ENCODE measurements around the gene CDC42SE2. TPM values are rescaled to one million over a fixed set of nuclear protein-coding genes. Genes with fewer than 3 reads are reported as not detected.

CDC42SE2 gene
- total RNA-seq, 2 experiments from 2014 or later = 105 to 106 TPM

DNA sequence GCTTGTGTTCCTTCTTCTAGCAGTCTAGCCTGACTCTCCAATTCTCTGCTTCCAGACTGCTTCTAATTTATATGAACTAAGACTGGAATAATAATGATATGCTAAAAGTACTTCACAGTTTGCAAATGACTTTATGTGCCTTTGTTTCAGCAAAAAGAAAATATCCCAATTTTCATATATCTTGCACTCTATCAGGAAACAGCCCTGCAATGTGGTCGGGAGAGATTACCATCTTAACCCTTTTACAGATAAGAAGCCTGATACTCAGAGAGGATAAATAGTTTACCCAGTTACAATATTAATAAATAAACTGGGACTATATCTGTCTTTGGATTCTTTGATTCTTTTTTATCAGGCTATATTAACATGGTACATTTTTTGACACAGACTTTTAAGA lies 126.0 kb downstream of the CDC42SE2 start:
- ChIA-PET CTCF (interaction anchor here (0.9 kb wide), 1 partner anchor 104 kb away, joined by 3 read pairs; no protein-coding TSS in a partner anchor), POLR2A (no interaction called here)

DNA sequence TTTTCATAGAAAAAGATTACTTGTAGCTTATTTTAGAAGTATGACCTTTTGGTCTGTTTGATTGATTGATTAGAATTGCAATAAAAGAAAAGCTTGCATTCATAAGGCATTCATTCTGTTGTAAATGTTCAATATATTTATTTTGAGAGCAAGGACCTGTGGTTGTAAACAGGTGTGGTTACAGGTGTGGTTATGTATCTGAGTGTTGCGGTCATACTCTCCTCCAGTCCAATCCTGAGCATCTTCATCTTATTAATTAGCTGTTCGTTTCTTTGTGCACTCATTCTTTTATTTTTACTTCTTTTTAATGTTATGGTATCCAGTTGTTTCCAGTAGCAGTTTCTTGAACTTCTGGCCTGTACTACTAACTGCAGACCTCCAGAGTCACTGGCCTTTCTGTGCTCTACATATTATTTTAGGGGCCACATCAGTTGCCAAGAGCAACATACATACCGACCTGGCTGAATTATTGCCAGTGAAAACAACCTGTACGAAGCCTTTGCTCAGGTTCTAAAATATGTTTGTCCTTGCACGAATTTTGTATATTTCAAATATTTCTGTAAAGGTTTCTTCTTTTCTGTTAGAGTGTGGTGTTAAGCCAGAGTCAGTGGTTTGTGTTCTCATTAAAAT lies 128.7 kb downstream of the CDC42SE2 start:
- CTCF ChIA-PET = interaction anchor here (0.6 to 1.0 kb wide), 2 partner anchors 11 to 63 kb away, joined by 3 read pairs; no protein-coding TSS in a partner anchor
- POLR2A ChIA-PET = interaction anchor here (0.6 kb wide), 1 partner anchor 119 kb away, joined by 3 read pairs; no protein-coding TSS in a partner anchor

DNA sequence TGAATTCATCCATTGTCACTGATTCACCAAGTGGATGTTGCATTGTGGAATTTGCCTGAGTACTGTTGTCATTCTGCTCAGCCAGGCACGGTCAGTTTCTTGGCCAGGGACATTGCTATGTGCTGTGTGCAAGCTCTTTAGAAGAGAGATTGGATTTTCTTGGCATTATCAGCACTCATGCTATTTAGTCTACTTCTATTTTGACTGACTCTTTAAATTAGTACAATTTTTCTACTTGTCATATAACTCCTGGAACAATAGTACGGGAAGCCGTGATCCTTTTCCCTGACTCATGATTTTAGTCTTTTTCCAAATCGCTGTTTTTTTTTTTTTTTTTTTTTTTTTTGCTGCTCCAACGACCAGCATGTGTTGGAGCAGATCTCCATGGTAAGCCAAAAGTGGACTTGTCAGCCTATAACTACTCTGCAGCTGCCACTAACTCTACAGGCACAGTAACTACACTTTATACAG lies 129.7 kb downstream of the CDC42SE2 start:
- ChIA-PET POLR2A (interaction anchor here (1.6 to 2.4 kb wide), 2 partner anchors 113 to 129 kb away, joined by 5 to 14 read pairs; partner anchors contain the start of gene CDC42SE2), CTCF (interaction anchor here (0.6 to 1.2 kb wide), 6 partner anchors 8 to 131 kb away, joined by 3 to 6 read pairs (median 4); no protein-coding TSS in a partner anchor)

DNA sequence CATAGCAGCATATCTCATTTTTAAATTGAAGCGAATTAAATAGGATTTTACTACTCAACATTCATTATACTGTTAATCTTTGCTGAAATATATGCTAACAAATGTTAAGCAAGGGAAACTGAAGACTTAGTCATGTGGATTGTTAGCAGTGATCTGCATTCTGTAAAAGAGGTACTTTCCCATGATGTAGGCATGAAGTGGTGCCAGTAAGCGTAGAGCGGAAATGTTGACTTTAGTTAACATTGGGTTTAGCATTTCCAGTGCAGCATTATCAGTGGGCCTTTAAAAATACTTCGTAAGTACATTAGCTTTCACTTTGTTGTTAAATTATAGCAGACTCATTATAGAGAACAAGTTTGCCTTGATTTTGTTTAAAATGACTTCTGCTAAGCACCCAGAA lies 130.3 kb downstream of the CDC42SE2 start:
- ChIA-PET POLR2A (interaction anchor here (0.7 to 2.4 kb wide), 3 partner anchors 114 to 141 kb away, joined by 5 to 14 read pairs (median 5); partner anchors contain the start of gene CDC42SE2), CTCF (interaction anchor here (0.6 to 1.2 kb wide), 2 partner anchors 10 to 29 kb away, joined by 3 to 6 read pairs; no protein-coding TSS in a partner anchor)

DNA sequence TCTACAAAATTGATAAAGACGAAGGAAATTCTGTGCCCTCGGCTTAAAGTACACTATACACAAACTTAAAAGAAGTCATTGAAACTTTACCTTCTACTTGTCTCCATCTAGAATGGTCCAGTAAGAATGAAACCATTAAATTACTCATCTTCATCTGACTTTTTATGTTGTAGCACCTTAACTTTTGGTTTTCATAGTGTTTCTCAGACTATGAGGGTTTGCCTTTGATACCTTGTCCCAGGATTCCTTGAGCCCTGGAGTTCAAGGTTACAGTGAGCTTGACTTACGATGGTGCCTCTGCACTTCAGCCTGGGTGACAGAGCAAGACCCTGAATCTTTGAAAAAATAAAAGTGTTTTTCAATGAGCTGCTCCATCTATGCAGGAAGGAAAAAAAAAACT lies 132.2 kb downstream of the CDC42SE2 start:
- ChIA-PET POLR2A (interaction anchor here (0.6 to 2.4 kb wide), 4 partner anchors 10 to 231 kb away, joined by 3 to 14 read pairs (median 4); partner anchors contain the start of genes CDC42SE2 and HINT1), CTCF (interaction anchor here (1.9 kb wide), 1 partner anchor 115 kb away, joined by 5 read pairs; no protein-coding TSS in a partner anchor)

DNA sequence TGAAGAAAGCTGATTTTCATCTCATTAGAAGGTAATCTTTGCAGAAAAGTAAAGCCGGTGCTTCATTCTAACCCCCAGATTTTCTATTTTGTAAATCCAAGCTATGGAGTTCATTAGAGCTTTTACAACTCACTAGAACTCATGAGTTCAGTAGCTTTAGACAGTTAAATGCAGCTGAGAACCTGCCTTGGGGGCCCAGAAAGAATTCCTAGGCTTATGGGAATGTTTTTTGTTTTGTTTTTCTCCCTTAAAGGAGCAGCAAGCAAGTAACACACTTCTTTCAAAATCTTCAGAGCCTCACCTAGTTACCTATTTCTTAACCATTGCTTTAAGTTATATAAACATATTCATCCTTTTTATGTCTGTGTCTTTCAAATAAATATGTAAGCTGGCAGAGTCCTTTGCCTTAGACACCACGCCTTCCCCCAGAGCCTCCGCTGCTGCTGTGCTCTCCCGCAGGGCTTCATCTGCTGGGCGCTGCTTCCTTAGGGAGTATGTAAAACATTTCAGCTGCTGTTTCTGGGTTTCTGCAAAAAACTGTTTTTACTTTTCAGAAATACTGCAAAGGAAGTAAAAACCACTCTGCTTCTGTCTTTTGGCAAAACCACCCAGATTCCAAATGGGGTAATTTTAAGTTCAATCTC lies 132.9 kb downstream of the CDC42SE2 start:
- ChIA-PET CTCF (interaction anchor here (0.6 to 1.9 kb wide), 3 partner anchors 10 to 126 kb away, joined by 3 to 5 read pairs (median 4); no protein-coding TSS in a partner anchor), POLR2A (interaction anchor here (0.6 to 1.0 kb wide), 3 partner anchors 9 to 231 kb away, joined by 3 to 6 read pairs (median 5); partner anchors contain the start of gene HINT1)

DNA sequence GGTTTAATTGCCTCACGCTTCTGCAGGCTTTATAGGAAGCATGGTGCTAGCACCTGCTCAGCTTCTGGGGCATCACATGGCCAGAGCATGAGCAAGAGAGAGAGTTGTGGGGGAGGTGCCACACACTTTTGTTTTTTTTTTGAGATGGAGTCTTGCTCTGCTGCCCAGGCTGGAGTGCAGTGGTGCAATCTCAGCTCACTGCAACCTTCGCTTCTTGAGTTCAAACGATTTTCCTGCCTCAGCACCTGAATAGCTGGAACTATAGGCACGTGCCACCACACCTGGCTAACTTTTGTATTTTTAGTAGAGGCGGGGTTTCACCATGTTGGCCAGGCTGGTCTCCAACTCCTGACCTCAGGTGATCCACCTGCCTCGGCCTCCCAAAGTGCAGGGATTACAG lies 135.2 kb downstream of the CDC42SE2 start:
- ChIA-PET POLR2A (interaction anchor here (0.6 to 1.2 kb wide), 2 partner anchors 20 to 26 kb away, joined by 3 read pairs; no protein-coding TSS in a partner anchor), CTCF (interaction anchor here (0.7 kb wide), 2 partner anchors 17 to 24 kb away, joined by 3 read pairs; no protein-coding TSS in a partner anchor)

DNA sequence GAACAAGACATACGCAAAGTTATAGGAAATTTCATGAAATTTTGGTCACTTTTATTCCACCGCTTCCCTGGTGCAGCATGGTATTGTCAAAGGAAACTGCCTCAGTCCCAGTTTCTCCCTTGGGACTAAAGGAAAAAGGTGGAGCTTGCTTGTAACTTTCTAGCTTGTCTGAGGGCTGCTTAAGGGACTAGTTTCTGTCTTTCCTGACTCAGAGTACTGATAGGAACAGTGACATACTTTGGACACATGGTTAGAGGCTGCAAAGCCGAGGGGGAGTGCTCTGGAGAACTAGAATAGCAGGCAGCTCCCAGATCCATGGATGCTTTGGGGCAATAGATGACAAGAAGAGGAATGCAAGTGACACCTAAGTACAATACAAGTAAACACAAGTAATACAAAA lies 136.7 kb downstream of the CDC42SE2 start:
- ChIA-PET CTCF (no interaction called here), POLR2A (no interaction called here)

DNA sequence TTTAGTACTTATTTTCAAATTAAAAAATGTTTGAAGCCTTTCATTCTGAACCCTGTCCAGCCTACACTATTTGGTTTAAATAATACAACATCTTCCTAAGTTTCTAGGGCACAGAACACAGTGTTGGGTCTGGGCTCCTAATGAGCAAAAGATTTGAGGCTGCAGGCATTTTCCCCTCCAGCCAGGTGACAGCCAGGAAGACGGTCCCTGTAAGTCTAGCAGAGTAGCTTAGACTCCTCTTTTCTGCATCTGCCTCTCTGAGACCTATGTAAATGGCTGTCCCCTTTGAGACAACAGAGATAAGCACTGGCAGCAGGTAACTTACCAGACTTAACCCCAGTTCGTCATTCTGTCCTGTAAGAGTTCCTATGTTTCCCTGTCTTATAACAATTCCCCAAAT lies 141.8 kb downstream of the CDC42SE2 start:
- ChIA-PET POLR2A (interaction anchor here (0.6 kb wide), 1 partner anchor 9 kb away, joined by 3 read pairs; no protein-coding TSS in a partner anchor), CTCF (interaction anchor here (0.6 to 1.5 kb wide), 3 partner anchors 8 to 120 kb away, joined by 3 to 4 read pairs (median 4); no protein-coding TSS in a partner anchor)

DNA sequence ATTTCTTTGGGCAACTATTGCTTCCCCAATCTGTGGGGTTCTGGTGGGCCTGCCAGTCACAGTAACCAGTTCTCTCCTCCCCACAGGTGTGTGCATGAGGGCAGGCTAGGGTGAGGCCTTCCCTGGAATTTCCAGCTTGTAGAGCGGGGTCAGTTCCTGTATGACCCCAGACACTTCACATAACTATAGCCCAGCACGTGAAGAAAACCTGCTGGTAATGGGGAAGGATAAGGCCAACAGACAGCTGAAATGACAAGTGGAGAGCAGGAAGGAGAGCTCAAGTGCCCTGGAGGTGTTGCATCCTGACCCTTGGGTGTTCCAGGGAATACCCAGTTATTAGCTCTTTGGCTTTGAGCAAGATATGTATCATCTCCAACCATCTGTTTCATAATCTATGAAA lies 142.2 kb downstream of the CDC42SE2 start:
- POLR2A ChIA-PET = interaction anchor here (0.5 to 0.6 kb wide), 3 partner anchors 10 to 243 kb away, joined by 3 to 5 read pairs (median 3); no protein-coding TSS in a partner anchor
- CTCF ChIA-PET = interaction anchor here (1.1 to 1.5 kb wide), 2 partner anchors 9 to 18 kb away, joined by 4 read pairs; no protein-coding TSS in a partner anchor

DNA sequence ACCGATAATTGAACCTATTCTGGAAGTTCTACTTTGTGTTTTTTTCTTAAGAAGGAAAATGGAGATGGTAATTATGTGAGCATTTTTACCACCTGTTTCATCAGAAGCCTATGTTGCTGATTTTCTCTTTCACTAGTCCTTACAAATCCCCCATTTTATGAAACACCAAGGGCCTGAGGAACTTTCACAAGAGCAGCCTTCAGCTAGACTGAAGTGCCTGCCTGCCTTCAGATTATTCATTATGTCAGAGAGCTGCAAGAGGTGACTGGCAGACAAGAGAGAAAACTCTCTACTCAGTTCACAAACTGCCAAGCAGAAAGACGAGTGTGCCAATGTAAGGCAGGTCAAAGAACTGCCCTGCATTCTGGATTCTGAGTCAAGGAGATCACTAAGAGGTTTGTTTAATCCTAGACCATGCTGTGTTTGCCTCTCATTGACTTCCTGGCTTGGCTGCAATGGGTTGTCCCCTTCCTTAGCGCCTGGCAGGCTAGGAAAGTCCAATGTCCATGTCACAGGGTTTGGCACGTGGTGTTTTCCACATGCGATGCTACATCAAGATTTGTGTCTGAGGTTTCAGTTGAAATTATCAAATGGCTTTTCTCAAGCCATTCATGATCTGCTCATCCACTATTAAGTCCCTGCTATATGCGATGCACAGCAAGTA lies 143.3 kb downstream of the CDC42SE2 start:
- ChIA-PET CTCF (interaction anchor here (1.1 kb wide), 1 partner anchor 10 kb away, joined by 4 read pairs; no protein-coding TSS in a partner anchor), POLR2A (no interaction called here)

DNA sequence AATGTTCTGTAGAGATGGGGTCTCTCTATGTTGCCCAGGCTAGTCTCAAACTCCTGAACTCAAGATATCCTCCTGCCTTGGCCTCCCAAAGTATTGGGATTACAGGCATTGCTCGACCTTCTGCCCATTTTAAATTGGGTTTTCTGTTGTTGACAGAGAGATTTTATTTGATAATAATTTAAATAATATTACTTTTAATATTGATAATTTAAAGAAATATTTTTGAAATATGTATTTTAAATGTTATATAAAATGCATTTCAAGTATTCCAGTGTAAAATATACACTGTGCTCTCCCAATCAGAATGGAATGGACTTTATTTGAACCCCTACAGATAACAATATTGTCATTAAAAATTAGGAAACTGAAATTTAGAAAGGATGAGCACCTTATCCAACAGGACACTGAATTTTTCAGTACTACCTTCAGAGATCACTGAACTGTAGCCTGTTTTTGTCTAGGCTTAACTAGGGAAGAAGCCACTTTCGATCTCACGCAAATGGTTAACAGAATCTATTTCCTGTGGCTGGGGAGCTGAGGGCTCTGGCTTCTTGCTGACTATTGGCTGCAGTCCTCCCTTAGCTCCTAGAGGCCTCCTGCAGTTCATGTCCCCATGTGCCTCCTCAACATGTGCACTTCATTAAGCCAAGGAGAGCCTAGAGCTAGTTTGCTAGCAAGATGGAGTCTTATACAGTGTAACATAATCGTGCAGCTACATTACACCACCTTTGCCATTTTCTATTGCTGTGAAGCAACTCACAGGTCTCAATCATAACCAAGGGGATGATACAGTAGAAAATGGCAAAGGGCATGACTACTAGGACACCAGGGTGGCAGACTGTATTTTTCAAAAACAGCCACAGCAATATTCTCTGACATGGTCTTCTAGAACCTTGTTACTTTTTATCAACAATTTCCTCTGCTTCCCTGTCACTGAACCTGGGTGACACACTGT lies 150.0 kb downstream of the CDC42SE2 start:
- ChIA-PET POLR2A (interaction anchor here (0.5 to 1.1 kb wide), 3 partner anchors 29 to 136 kb away, joined by 3 to 4 read pairs (median 3); no protein-coding TSS in a partner anchor), CTCF (interaction anchor here (0.8 kb wide), 1 partner anchor 142 kb away, joined by 4 read pairs; no protein-coding TSS in a partner anchor)

DNA sequence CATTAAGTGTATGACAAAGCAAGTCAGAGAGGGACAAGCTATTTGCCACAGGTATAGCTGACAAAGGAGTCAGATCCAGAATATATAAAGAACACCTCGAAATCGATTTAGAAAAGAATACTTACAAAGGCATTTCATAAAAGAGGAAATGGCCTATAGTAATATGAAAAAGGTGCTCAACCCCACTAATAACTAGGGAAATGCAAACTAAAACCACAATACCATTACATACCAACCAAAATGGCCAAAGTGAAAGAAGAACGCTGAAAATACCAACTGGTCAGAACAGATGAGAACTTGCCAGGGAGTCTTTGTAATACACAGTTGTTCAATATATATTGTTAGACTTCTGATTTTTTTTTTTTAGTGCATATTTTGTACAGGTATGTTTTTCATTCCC lies 152.9 kb downstream of the CDC42SE2 start:
- ChIA-PET POLR2A (no interaction called here), CTCF (interaction anchor here (0.6 to 1.7 kb wide), 2 partner anchors 18 to 304 kb away, joined by 3 to 5 read pairs; no protein-coding TSS in a partner anchor)

DNA sequence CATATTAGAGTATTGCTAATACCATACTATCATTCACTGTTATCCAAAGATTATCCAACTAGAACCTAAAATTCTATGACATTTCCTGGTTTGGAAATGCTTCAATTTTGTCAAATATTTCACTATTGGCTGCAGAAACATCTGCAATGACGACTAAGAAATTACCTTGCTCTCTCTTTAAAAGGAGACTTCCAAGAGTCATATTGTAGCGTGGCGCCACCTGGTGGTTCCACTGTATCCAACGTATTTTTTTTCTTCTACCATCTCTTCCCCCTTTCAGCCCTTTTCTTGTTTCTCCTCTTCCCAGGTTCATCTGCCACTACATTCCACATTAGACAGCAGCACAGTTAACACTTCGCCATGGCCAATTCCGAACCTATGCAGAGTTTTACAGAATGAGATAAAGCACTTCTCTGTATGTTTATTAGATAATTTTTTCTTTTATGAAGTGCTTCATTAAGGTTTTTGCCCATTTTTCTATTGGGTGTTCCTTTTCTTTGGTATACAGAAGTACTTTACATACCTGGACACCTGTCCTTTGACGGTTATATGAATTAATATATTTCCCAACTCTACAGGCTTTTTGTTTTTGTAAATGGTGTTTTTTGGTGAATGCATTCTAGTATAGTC lies 153.5 kb downstream of the CDC42SE2 start:
- ChIA-PET CTCF (no interaction called here), POLR2A (no interaction called here)

DNA sequence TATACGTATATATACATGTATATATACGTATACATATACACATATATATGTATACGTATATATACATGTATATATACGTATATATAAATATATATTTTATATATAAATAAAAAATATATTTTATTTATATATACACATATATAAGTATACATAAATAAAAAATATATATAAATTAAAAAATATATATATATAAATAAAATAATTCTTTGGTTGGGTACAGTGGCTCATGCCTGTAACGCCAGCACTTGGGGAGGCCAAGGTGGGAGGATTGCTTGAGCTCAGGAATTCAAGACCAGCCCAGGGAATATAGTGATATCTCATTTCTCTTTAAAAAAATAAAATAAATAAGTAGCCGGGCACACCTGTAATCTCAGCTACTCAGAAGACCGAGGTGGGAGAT lies 155.0 kb downstream of the CDC42SE2 start:
- ChIA-PET POLR2A (no interaction called here), CTCF (interaction anchor here (0.6 kb wide), 1 partner anchor 306 kb away, joined by 3 read pairs; no protein-coding TSS in a partner anchor)

DNA sequence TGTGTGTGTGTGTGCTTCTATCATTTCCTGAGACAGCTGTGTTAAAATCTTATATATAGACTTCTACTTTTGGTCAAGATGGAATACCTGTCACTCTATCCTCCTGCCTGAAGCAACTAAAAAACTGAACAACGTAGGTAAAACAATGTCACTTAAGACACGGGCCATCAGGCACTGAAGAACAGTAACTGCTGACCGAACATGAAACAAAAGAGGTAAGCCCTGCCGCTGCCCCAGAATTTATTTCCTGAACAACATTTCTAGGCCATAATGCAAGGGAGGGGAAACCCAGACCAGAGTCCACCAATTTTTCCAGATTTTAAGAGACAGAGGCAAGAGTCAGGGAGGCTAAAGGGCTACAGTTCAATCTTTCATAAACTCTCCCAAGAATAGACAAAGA lies 156.0 kb downstream of the CDC42SE2 start:
- ChIA-PET POLR2A (no interaction called here), CTCF (interaction anchor here (0.6 kb wide), 2 partner anchors 27 to 81 kb away, joined by 3 to 4 read pairs; no protein-coding TSS in a partner anchor)

DNA sequence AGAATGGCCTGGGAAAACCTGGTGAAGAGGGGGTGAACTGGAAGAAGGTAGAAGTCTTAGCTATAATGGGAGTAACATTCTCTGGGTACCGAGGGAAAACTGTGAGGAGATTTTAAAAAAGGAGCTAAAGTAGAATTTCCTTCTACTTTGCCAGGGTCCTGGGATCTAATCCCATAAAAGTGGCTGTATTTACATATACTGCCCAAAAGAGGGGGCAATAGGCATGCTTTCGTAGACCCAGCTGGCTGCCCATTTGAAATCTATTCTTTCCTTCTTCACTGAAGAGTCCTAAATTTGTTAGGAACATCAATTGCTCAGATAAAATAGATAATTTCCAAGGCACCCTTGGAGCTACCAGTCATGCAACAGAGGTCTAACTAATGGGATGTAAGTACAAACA lies 159.2 kb downstream of the CDC42SE2 start:
- POLR2A ChIA-PET = interaction anchor here (0.6 kb wide), 1 partner anchor 21 kb away, joined by 4 read pairs; no protein-coding TSS in a partner anchor
- CTCF ChIA-PET = interaction anchor here (0.5 to 1.2 kb wide), 10 partner anchors 12 to 642 kb away, joined by 3 to 6 read pairs (median 3); no protein-coding TSS in a partner anchor

Data from activated CD8-positive, alpha-beta memory T cell treated with anti-CD3 and anti-CD28 coated beads for 36 hours (primary cell).